Spinal cord (tissue), 10 donors: ENCODE measurements around the gene SLC12A9. TPM values are rescaled to one million over a fixed set of nuclear protein-coding genes. Genes with fewer than 3 reads are reported as not detected.
"Not testable (repeated sequence)": the region's sequence is repeated elsewhere in the genome, so short reads cannot be mapped to it uniquely, and the experiment has no call there.

Experiments used
- DNase-seq, 6 donors: peaks; one replicate each; pipeline versions ENCODE4 v3.0.0 to v3.0.0-alpha.2; 2013 to 2015; ENCODE audit warnings: low spot score in 6 of 6, low read depth in 4 of 6
- H3K27ac ChIP-seq: one replicate; pipeline ENCODE4 v1.5.1; 2013; ENCODE audit warnings: low read depth, low read length, control low read depth
- H3K27me3 ChIP-seq: one replicate; pipeline ENCODE4 v1.6.1; 2013; ENCODE audit warnings: low read length; ENCODE audit not compliant: control insufficient read depth, insufficient read depth
- H3K36me3 ChIP-seq: one replicate; pipeline ENCODE4 v1.6.1; 2013; ENCODE audit warnings: low read length; ENCODE audit not compliant: control insufficient read depth, insufficient read depth
- H3K4me1 ChIP-seq: one replicate; pipeline ENCODE4 v1.6.1; 2013; ENCODE audit warnings: low read length; ENCODE audit not compliant: control insufficient read depth, insufficient read depth
- H3K4me3 ChIP-seq: one replicate; pipeline ENCODE4 v1.5.1; 2013; ENCODE audit warnings: low read depth, low read length, control low read depth
- H3K9me3 ChIP-seq: one replicate; pipeline ENCODE4 v1.6.1; 2013; ENCODE audit warnings: low read length; ENCODE audit not compliant: control insufficient read depth, insufficient read depth
- WGBS: methylation state at CpG from one replicate; pipeline ENCODE4 v1.1.5; 2013; ENCODE audit warnings: missing lambda C conversion rate; ENCODE audit not compliant: insufficient coverage; 5-methylcytosine and 5-hydroxymethylcytosine counted together
- polyA plus RNA-seq, 2 donors: library from polyadenylated mRNA; unstranded; fragments of 120-200 nt; gene quantifications; one replicate each; pipeline ENCODE4 v1.2.1, GENCODE V29; 2013; ENCODE audit not compliant: insufficient read length in 2 of 2
- small RNA-seq: library from RNA; depleted of rRNA; stranded (forward); fragments of <200 nt; gene quantifications from one replicate; pipeline ENCODE3, GENCODE V24; 2014; ENCODE audit warnings: low replicate concordance
- total RNA-seq, 2 donors: library from RNA; depleted of rRNA in 1 of 2; stranded (reverse); fragments of 120-200 nt in 1 of 2; fragments of >200 nt in 1 of 2; gene quantifications; one replicate each; pipeline versions ENCODE4 v1.2.3 to v1.2.4, GENCODE V29; 2013 to 2014
- donor health status: healthy.

SLC12A9 gene
- total and polyA plus RNA-seq, 4 donors: 13.8 to 48.3 (median 28.0) TPM

- H3K36me3 ChIP-seq: no peaks in the 10 kb centered on the region
- H3K9me3 ChIP-seq: no peaks in the 10 kb centered on the region
- no peak for DNase-seq
- 90% methylated on average over 2 of the region's 5 CpGs for WGBS
- H3K4me1 ChIP-seq: peaks cover 7% of the 10 kb centered on the region
- no peak overlapping the region for H3K4me3 ChIP-seq
- H3K27ac ChIP-seq: no peak overlapping the region
- H3K27me3 ChIP-seq: peaks cover 9% of the 10 kb centered on the region
Measured at GRCh38 chr7:100901921-100902332, 49.4 kb downstream of the SLC12A9 start.

- Histone ChIP-seq H3K27me3 (peaks cover 3% of the 10 kb centered on the region), H3K36me3 (no peaks in the 10 kb centered on the region), H3K9me3 (no peaks in the 10 kb centered on the region), H3K4me1 (peaks cover under 1% of the 10 kb centered on the region), H3K27ac (no peak overlapping the region), H3K4me3 (no peak overlapping the region)
- no peak for DNase-seq
- WGBS: 83% methylated on average over 1 of the region's 7 CpGs
Measured at GRCh38 chr7:100902638-100903037, 50.1 kb downstream of the SLC12A9 start.

GRCh38 chr7:100908512-100908911, 56.0 kb downstream of the SLC12A9 start:
- 95% methylated on average over 2 of the region's 5 CpGs for WGBS
- no peaks in the 10 kb centered on the region for H3K36me3 ChIP-seq
- H3K27me3 ChIP-seq: no peaks in the 10 kb centered on the region
- no peak overlapping the region for H3K4me3 ChIP-seq
- H3K4me1 ChIP-seq: no peaks in the 10 kb centered on the region
- H3K9me3 ChIP-seq: no peaks in the 10 kb centered on the region
- H3K27ac ChIP-seq: no peak overlapping the region
- no peak for DNase-seq

- not testable (repeated sequence) for H3K27ac ChIP-seq, DNase-seq
- 90% methylated on average over 2 of the region's 7 CpGs for WGBS
Measured at GRCh38 chr7:100910443-100910842, 57.9 kb downstream of the SLC12A9 start.

GRCh38 chr7:100911484-100911883, 59.0 kb downstream of the SLC12A9 start:
- Histone ChIP-seq H3K27me3 (no peaks in the 10 kb centered on the region), H3K27ac (no peak overlapping the region), H3K4me3 (no peak overlapping the region), H3K4me1 (no peaks in the 10 kb centered on the region), H3K9me3 (no peaks in the 10 kb centered on the region), H3K36me3 (no peaks in the 10 kb centered on the region)
- WGBS: 92% methylated on average over 2 of the region's 3 CpGs
- DNase-seq: no peak

More at GRCh38 chr7:100910443-100910842, 57.9 kb downstream of the SLC12A9 start:
- H3K9me3 ChIP-seq, H3K4me3 ChIP-seq, H3K36me3 ChIP-seq, H3K27me3 ChIP-seq, H3K4me1 ChIP-seq: not testable (repeated sequence)

- no peak for DNase-seq
- Histone ChIP-seq H3K4me3 (no peak overlapping the region), H3K27ac (no peak overlapping the region), H3K9me3 (no peaks in the 10 kb centered on the region), H3K4me1 (no peaks in the 10 kb centered on the region), H3K27me3 (no peaks in the 10 kb centered on the region), H3K36me3 (no peaks in the 10 kb centered on the region)
- 72% methylated on average over 7 of the region's 15 CpGs for WGBS
Measured at GRCh38 chr7:100914208-100914878, 61.8 kb downstream of the SLC12A9 start.

- no peaks in the 10 kb centered on the region for H3K27me3 ChIP-seq
- H3K9me3 ChIP-seq: no peaks in the 10 kb centered on the region
- H3K4me1 ChIP-seq: no peaks in the 10 kb centered on the region
- no peak overlapping the region for H3K27ac ChIP-seq
- no peak overlapping the region for H3K4me3 ChIP-seq
- no peaks in the 10 kb centered on the region for H3K36me3 ChIP-seq
- no peak for DNase-seq
- 77% methylated on average over 6 of the region's 8 CpGs for WGBS
Measured at GRCh38 chr7:100914879-100915447, 62.5 kb downstream of the SLC12A9 start.

Small RNAs within 50 kb of the gene (small RNA-seq; reads per million reads assigned to genes)
- not detected for gene RN7SL549P
- not detected for gene RN7SL750P

Other genes with a start within 250 kb of the SLC12A9 start
- gene MOSPD3, start 240.2 kb upstream of the SLC12A9 start, total RNA-seq: 10 to 100 TPM in 1 of 2 donors, 1 to 10 TPM in 1; 8.9 to 15.2 TPM
- gene MOSPD3, start 240.2 kb upstream of the SLC12A9 start, polyA plus RNA-seq: 10 to 100 TPM; 51.3 to 54.7 TPM
- 1 to 10 TPM; 3.7 to 7.0 TPM for gene TFR2, start 211.2 kb upstream of the SLC12A9 start, total RNA-seq
- gene TFR2, start 211.2 kb upstream of the SLC12A9 start, polyA plus RNA-seq: 10 to 100 TPM; 16.9 to 17.9 TPM
- gene ACTL6B, start 196.3 kb upstream of the SLC12A9 start, total RNA-seq: 10 to 100 TPM; 16.5 to 35.2 TPM
- 10 to 100 TPM; 83.1 to 89.8 TPM for gene ACTL6B, start 196.3 kb upstream of the SLC12A9 start, polyA plus RNA-seq
- gene GNB2, start 179.0 kb upstream of the SLC12A9 start, total RNA-seq: 10 to 100 TPM; 74.9 to 89.9 TPM
- gene GNB2, start 179.0 kb upstream of the SLC12A9 start, polyA plus RNA-seq: 100 to 1,000 TPM; 340 to 353 TPM
- gene GIGYF1, start 158.5 kb upstream of the SLC12A9 start, total RNA-seq: 10 to 100 TPM; 13.2 to 26.1 TPM
- gene GIGYF1, start 158.5 kb upstream of the SLC12A9 start, polyA plus RNA-seq: 10 to 100 TPM; 41.7 to 53.7 TPM
- gene POP7, start 146.6 kb upstream of the SLC12A9 start, total RNA-seq: 10 to 100 TPM; 26.2 to 45.2 TPM
- 10 to 100 TPM; 59.3 to 65.3 TPM for gene POP7, start 146.6 kb upstream of the SLC12A9 start, polyA plus RNA-seq
- under 1 TPM in 1 of 2 donors, not detected in 1; 0.28 TPM for gene EPO, start 132.2 kb upstream of the SLC12A9 start, total RNA-seq
- under 1 TPM; 0.44 TPM for gene EPO, start 132.2 kb upstream of the SLC12A9 start, polyA plus RNA-seq
- not detected for gene ZAN, start 119.1 kb upstream of the SLC12A9 start, total RNA-seq
- gene ZAN, start 119.1 kb upstream of the SLC12A9 start, polyA plus RNA-seq: not detected
- gene EPHB4, start 25.2 kb upstream of the SLC12A9 start, total RNA-seq: 10 to 100 TPM; 16.2 to 52.1 TPM
- 10 to 100 TPM; 17.3 to 25.0 TPM for gene EPHB4, start 25.2 kb upstream of the SLC12A9 start, polyA plus RNA-seq
- 10 to 100 TPM; 16.0 to 66.6 TPM for gene TRIP6, start 14.7 kb downstream of the SLC12A9 start, total RNA-seq
- 10 to 100 TPM; 36.2 to 55.6 TPM for gene TRIP6, start 14.7 kb downstream of the SLC12A9 start, polyA plus RNA-seq
- gene SRRT, start 22.4 kb downstream of the SLC12A9 start, total RNA-seq: 10 to 100 TPM; 21.3 to 68.7 TPM
- 100 to 1,000 TPM; 139 to 158 TPM for gene SRRT, start 22.4 kb downstream of the SLC12A9 start, polyA plus RNA-seq
- gene UFSP1, start 37.0 kb downstream of the SLC12A9 start, total RNA-seq: 1 to 10 TPM; 1.4 to 4.2 TPM
- gene UFSP1, start 37.0 kb downstream of the SLC12A9 start, polyA plus RNA-seq: 1 to 10 TPM; 2.5 to 2.6 TPM
- 10 to 100 TPM; 14.7 to 71.4 TPM for gene ACHE, start 43.2 kb downstream of the SLC12A9 start, total RNA-seq
- gene ACHE, start 43.2 kb downstream of the SLC12A9 start, polyA plus RNA-seq: 100 to 1,000 TPM in 1 of 2 donors, 10 to 100 TPM in 1; 96.8 to 108 TPM
- under 1 TPM; 0.17 to 0.40 TPM for gene MUC3A, start 96.8 kb downstream of the SLC12A9 start, total RNA-seq
- gene MUC3A, start 96.8 kb downstream of the SLC12A9 start, polyA plus RNA-seq: 1 to 10 TPM; 1.9 to 2.5 TPM
- gene MUC12, start 116.9 kb downstream of the SLC12A9 start, total RNA-seq: 1 to 10 TPM in 1 of 2 donors, under 1 TPM in 1; 0.59 to 1.4 TPM
- 1 to 10 TPM; 1.9 to 2.2 TPM for gene MUC12, start 116.9 kb downstream of the SLC12A9 start, polyA plus RNA-seq
- gene MUC17, start 167.4 kb downstream of the SLC12A9 start, total RNA-seq: not detected
- not detected for gene MUC17, start 167.4 kb downstream of the SLC12A9 start, polyA plus RNA-seq
- gene TRIM56, start 232.8 kb downstream of the SLC12A9 start, total RNA-seq: 10 to 100 TPM in 1 of 2 donors, 1 to 10 TPM in 1; 6.0 to 10.9 TPM
- 1 to 10 TPM; 5.6 to 7.0 TPM for gene TRIM56, start 232.8 kb downstream of the SLC12A9 start, polyA plus RNA-seq